Measurements from ENCODE around the gene DENND11.
"Not testable (repeated sequence)": the region's sequence is repeated elsewhere in the genome, so short reads cannot be mapped to it uniquely, and the experiment has no call there.

DENND11 gene

DNA sequence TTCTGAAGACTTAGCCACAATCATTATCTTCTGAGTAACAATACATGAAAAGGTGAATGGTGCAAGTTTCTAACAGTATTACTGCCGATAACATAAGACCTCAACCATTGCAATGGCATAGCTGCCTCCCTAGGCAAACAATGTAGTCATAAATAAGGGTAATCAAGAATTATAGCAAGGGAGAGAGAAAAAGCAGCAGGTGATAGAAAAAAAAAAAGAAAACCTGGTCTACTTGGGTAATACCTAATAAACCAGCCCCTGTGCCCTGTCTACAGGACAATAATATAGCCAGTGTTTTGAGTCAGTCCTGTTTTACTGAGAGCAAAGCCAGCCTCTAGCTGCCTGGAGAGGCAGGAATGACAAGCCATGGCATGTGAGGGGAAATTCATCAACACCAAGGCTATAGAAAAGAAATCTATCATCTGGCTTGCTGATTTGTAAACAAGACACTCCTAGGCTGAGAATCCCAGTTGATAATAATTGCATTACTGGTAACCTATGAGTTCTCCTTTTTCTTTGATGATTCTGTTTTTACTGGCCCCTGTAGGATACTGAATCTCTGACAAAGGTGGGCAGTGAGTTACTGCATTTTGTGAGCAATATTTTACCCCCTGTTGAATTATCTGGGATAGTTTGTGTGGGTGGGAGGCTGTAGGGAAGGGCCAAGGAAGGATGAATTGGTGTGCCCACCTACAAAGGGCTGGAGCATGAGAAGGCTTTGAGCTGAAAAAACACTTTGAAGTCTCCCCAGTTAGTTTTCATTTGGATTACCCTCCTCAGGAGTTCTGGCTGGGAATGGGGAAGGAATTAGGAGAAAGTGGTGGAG lies 4.5 kb upstream of the DENND11 start:
- no peak for DNase-seq

DNA sequence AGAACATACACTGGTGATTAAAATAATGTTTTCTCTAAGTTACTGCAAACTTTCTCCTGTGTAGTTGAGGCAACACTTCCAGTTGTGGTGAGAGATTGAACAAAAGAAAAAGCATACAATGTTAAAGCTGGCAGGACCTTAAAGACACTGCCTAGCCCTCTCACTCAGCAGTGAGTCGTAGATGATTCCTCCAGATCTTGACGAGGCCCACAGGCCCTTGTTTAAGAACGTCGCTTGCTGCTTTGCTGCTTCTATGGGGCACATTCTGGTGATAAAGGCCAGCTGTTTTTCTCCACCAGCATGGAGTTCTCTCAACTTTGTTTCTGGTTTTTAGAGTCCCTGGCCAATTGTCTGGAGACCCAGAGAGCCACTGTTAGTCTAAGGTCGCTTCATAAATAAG lies 2.8 kb upstream of the DENND11 start:
- DNase-seq = no peak

DNA sequence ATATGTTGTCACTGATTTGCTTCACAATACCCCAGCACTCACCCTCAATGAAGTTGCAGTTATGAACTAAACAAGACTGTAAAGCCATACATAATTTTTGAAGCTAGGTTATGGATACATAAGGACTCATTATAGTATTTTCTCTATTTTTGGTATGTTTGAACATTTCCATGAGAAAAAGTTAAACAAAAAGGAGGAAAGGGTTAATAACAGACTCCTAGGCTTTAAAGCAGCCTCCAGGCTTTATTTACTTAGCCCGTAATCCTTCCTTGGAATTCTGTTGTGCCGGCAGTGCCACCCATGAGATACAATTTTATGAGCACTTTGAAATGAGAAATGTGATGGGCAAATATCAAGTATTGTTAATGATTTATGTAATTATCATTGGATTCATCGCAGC lies 2.1 kb upstream of the DENND11 start:
- DNase-seq = no peak

DNA sequence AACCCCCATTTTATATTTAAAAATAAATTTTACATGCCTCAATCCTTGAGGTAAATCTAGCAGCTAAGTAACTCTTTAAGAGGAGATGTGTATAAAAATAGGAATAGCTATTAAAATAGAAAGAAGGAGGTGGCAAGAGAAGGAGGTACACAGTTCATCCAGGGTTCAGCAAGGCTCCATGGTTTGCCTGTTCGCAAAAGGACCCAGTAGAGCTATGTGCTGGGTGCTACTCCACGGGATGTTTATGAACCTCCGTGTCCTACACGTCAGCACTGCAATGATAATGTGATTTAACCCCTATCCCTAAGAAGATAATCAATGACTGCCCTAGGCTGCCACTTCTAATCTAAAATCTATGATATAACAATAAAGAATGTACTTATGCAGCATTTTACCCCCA lies 926 bp upstream of the DENND11 start:
- no peak for DNase-seq

DNA sequence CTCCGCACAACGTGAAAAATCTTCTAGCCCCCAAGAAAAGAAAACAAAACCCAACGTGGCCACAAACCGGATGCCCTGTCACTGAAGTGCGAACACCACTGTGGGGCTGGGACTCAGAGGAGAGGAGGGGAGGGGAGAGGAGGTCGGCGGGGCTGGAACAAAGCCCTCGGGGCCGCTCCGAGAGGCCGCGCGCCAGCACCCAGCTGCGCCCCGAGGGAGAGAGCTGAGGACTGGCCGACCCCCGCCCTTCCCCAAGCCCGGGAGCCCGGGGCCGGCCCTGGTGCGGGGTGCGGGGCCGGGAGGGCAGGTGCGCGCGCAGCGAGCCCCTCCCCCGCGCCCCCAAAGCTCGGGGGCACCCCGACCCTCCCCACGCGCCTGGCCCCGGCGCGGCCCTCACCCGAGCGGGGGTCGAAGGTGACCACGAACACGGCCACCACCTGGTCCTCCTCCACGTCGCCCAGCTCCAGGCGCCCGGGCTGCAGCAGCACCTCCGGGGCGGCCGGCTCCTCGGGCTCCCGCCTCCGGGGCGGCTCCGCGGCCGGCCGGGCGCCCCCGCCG lies 398 bp downstream of the DENND11 start:
- peak; percentile 75 for DNase-seq

DNA sequence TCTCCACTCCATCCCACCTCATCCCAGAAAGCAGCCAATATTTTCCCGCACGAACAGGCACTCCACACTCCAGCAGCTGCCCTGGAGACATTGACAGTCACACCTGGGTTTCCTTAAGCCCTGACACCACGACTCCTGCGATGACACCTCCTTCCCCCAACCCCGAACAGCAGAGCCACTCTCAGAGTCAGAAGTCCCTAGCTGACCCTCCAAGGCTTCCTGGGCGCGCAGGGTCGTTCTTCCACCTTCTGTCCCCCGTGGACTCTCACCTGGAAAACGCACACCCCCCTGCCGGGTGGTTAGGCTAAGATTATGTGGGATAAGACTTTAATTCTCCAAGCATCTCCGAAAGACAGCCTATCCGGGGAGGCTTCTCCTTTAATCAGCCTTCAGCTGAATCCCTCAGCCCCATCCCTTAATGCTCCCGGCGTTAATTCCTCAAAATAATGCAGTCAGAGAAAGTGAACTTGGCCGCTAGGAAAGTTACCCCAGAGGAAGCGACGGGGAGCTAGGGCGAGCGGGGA lies 1.1 kb downstream of the DENND11 start:
- peak; percentile 34 for DNase-seq

DNA sequence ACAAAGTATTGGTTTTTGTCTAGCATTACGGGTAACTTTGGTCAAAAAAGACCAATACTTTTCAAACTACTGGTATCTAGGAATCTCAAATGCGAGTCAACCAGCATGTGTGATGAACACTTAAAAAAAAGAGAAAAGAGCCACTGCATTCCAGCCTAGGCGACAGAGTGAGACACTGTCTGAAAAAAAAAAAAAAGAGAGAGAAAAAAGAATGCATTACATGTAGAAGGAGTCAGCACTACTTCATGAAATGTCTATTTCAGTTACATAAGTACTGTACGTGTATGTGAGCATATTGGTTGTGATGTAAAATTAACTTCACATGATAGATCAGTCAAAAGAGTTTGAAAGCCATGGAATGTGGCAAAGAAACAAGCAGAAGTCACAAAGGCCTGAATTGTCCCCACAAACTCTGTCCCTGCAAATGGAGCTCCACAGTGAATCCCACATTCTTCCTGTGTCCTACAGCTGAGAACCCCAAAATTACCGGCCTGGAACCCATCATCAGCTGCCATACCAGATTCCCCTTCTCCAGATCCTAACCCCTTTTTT lies 1.6 kb downstream of the DENND11 start:
- DNase-seq = no peak

DNA sequence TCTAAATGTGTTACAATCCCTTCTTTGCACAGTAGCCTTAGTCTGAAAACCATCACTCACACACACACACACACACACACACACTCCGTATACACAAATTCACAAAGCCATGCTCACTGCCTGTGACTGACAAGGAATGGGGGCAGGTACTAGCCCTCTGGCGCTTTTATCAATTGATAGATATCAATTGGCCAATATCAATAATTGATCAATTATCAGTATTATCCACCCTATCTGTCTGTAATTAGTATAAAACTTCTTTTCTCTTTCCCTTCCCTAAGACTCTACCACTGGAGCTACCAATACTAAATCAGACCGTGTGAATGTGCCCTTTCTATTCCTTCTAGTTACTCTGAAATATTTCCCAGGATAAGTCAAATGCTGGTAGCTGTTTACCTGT lies 2.1 kb downstream of the DENND11 start:
- no peak for DNase-seq

DNA sequence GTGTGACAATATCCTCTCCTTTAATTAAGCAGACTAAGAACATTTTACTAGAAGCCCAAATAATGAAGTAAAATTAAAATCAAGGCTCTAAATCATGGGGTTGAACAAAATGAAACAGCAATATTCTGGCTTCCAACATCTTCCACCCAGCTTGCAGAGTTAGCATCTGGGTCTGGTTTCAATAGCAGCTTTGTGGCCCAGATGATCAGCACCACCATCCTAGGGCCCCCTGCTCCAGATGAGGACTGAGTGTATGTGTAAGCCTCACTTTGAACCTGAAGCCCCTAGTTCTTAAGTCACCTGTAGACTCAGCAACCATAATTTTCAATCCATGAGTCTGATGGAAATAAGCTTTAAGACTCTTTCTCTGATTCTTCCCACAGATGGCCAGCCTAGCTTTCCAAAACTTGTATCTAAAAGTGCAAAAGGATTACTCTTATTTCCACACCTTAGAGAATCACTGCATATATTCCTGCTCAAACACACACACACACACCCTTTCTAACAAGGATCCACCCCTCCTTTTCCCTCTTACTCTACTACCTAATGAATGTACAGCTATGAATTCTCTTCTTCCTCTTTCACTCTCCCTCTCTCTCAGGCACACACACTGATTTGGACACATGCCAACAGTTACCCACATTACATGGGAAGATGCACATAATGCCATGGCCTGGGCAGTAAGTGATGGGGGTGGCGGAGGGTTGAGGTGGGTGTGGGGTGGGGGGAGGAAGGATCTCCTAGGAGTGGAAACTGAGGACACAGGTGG lies 3.5 kb downstream of the DENND11 start:
- no peak for DNase-seq

DNA sequence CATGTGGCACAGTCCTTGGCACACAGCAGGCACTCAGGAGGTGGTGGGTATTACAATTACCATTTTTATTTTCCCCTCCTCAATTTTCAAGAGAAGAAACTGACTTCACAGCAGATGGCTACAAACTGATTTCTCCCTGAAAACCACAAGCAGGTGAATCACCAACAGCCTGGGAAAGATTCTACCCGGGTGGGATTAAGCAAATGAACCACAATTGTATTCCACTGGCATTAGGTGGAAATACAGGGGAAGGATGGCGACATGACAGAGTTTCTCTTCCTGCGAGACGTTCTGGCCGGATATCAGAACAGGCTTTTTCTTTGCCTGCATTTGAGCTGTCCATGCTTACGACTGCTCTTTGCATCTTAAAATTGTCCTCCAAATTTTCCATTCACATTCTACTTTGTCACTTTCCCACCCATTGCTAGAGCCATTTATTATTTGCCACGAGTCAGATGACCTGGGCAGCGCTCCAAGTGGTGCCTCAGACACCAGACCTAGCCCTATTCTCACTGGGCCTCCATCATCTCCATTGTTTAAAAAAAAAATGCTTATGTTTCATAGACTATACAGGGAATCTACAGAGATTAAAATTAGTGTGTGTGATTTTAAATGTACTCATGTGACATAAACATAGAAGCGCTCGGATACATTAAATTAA lies 4.6 kb downstream of the DENND11 start:
- DNase-seq = no peak

DNA sequence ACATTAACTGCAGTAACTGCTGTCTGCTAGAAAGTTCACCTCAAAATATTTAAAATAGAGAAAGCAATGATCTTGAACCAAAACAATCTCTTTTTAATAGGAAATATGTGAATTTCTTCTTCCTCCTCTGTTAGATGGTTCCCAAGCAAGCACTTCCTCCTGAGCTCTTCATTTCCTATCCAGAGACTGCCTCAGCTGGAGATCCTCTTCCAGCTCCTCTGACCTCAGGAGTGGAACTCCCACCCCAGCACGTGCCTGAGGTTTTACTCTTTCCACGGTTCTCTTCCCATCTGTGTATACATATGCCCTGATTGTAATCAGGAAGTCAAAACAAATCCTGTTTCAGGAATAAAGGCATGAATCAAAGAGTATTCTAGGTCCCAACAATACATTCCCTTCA lies 5.6 kb downstream of the DENND11 start:
- DNase-seq = no peak

DNA sequence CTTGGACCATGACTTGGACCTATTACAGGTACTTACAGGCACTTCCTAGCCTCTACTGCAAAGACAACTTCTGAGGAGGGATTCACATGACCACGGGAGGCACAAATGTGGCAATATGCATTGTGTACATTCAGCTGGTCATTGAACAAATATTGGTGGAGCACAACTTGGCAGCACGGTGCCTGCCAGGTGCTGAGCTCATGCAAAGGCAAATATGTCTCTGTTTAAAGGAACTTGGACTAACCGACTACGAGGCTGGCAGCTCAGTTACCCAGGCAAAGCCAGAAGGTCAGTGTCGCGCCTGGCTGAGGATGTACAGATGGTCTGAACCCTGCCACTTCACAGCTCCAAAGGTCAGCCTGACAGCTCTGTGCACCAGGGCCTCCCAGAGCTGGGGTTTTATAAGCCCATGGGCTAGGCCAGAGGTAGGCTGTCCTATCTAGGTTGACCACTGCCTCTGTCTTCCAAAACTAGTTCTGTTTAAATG lies 6.1 kb downstream of the DENND11 start:
- DNase-seq = no peak

DNA sequence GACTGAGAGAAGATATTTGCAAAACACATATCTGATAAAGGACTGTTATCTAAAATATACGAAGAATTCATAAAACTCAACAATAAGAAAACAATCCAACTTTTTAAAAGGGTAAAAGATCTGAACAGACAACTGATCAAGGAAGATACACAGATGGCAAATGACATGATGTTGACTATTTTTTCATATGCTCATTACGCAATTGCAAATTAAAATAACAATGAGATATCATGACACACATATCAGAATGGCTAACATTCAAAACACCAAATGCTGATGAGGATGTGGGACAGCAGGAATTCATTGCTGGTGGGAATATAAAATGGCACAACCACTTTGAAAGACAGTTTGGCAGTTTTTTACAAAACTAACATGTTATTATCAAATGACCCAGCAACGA lies 8.9 kb downstream of the DENND11 start:
- DNase-seq = no peak

DNA sequence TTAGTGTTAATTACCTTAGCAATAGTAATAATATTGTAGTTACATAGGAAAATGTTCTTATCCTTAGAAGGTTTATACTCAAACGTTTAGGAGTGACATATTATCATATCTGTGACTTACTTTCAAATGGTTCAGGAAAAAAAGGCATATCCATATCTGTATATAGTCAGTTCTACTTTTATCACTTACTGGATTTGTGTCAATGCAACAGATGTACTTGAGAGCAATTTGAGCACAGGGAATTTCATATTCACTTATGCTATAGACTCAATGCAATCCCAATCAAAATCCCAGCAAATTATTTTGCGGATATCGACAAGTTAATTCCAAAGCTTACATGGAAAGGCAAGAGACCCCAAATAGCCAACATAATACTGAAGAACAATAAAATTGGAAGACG lies 10.0 kb downstream of the DENND11 start:
- no peak for DNase-seq

DNA sequence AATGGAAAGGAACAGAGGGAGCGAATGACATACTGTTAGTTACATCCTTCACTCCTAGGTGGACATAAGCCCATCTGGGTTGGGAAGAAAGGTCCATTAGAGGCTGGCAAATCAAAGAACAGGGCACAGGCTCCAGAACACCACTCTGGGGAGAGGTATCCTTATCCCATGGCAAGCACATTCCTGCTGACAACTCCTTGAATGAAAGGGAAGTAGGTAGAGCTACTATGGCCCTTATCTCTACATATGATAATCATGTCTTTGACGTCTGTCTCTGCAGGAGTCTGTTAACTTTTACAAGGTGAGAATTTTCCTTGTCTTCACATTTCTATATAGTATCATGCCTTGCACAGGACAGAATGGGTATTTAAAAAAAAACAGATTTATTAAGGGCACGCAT lies 10.4 kb downstream of the DENND11 start:
- DNase-seq = no peak

DNA sequence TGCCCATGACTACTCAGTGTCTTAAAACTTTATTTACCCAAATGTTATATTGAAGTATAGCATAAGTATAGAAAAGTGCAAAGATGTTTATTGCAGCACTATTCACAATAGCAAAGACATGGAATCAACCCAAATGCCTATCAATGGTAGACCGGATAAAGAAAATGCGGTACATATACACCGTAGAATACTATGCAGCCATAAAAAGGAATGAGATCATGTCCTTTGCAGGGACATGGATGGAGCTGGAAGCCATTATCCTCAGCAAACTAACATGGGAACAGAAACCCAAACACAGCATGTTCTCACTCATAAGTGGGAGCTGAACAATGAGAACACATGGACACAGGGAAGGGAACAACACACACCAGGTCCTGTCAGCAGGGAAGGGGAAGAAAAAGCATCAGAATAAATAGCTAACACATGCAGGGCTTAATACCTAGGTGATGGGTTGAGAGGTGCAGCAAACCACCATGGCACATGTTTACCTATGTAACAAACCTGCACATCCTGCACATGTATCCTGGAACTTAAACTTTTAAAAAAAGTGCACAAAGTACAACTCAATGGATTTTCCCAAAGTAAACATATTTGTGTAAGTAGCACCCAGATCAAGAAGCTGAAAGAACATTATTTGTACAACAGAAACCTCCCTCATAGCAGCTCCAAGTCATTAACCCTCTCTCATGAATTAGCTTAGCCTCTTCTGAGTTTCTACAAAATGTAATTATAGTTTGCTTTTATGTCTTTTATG lies 12.7 kb downstream of the DENND11 start:
- DNase-seq = not testable (repeated sequence)

DNA sequence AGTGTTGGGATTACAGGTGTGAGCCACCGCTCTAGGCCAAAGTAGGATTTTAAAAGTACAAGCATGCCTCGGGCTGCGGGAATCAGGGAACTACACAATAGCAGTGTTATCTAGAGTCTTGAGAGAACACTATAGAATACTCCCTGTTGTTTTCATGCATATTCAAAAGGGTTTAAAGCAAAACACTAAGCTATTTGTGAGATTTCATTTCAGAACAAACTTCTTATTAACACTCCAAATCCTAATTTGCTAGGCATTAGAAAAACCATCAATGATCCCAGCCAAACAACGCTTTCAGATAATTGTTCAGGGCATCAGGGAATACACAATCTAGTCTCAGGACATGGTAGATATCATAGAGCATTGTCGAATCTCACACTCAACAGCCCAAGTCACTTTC lies 13.9 kb downstream of the DENND11 start:
- DNase-seq = no peak

DNA sequence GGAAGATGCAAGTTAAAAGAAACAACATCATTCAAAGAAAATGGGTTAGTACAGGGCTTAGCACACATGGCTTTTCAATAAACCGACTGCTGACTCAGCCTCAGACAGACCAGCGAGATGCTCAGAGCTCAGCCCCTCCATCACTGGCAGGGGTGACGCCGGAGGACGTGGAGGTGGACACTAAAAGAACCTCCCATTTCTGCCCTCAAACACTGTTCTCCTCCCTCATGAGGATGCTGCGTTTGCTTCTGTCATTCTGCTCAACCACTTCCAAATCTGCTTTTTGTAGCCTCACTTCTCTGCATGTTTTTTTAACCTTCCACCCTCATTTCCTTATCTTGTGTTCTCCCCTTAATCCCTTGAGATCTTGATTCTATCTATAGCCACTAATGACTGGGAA lies 15.3 kb downstream of the DENND11 start:
- DNase-seq = no peak

DNA sequence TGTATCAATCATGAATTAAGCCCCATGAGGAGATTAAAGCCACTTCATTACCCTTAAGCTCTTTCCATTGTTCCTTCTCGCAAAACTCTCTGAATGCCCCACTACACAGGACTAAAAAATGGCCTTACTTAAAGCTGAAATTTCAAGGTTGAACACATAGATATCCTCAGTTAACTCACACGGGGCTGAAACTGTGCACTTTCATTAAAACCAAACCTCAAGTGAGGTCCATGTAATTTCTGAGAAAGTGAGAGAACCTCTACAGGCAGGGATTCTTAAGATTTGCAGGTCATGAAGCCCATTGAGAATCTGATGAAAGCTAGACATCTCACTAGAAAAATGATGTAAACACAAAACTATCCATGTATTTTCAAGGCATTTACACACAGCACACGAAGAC lies 15.9 kb downstream of the DENND11 start:
- DNase-seq = no peak

DNA sequence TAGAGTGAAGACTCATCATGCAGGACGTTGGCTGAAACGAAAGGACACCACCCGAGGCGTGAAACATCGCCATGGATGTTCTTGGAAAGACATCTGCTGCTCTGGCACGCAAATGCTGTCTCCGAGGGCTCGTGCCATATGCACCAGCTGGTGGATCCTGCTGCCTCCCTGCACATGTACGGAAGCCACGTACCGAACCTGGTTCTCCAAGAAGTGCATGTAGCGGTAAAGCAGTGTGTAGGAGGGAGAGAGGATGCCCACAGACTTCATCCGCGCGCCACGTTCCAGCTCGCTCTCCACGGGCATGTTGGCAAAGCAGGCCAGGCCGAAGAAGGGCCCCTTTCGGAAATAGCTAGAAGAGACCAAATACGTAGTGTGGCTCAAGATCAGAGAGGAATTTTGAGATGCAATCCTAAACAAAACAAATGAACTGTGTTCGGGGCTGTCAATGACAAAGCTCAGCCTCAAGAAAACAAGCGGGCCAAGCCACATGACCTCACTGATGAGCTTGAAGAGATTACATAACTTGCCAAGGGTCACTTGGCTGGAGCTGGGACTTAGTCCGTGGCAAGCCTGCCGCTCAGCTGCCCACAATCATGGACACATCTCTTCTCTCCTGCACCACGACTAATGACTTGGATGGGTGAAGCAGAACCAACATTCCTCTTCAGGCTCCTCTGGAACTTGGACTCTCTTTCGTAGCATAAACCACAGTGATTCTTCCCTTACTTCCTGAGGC lies 16.5 kb downstream of the DENND11 start:
- no peak for DNase-seq

DNA sequence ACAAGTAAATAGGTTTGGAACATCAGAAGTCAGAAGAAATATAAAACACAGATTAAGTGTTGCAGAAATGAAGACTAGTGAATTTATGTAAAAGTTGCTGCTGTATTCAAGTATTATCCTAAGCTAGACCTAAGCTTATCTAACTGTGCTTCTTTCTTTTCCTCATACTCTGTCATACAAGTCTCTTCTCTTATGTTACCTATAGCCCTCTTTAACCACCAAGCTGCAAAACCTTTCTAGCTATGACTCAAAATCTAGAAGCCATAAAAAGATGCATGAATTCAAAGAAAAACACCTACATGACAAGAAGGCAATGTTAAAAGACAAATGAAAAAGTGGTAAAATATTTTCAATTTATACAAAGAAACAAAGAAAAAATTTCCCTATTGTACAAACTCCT lies 23.0 kb downstream of the DENND11 start:
- DNase-seq = no peak

Data from NK-92 treated with Interleukin-12 subunit alpha and Interleukin-12 subunit beta, amount 100 ng/mL, for 24 hours (cell line).